H9 (cell line): Measurements from ENCODE around the gene TMEM217. TPM values are rescaled to one million over a fixed set of nuclear protein-coding genes. Genes with fewer than 3 reads are reported as not detected.

Experiments
- DNase-seq: peaks from one replicate; pipeline ENCODE4 v3.0.0-alpha.2; 2017
- H2AFZ ChIP-seq: one replicate; pipeline ENCODE4 v1.6.1; 2013; ENCODE audit warnings: mild to moderate bottlenecking, low read length, control low read depth, moderate library complexity
- H2AK5ac ChIP-seq: 2 replicates; pipeline ENCODE4 v1.6.1; 2013; ENCODE audit warnings: low read length, control low read depth, mixed read lengths; ENCODE audit not compliant: insufficient read length
- H2BK120ac ChIP-seq: one replicate; pipeline ENCODE4 v1.6.1; 2013; ENCODE audit warnings: low read depth, mild to moderate bottlenecking, low read length, control low read depth, inconsistent platforms; ENCODE audit not compliant: poor library complexity, severe bottlenecking
- H2BK12ac ChIP-seq: 2 replicates; pipeline ENCODE4 v1.6.1; 2013; ENCODE audit warnings: low read length, control low read depth, mixed read lengths, low read depth; ENCODE audit not compliant: insufficient read length
- H2BK15ac ChIP-seq: 2 replicates; pipeline ENCODE4 v1.6.1; 2013; ENCODE audit warnings: low read depth, low read length, control low read depth
- H2BK20ac ChIP-seq: one replicate; pipeline ENCODE4 v1.6.1; 2013; ENCODE audit warnings: low read depth, mild to moderate bottlenecking, low read length, control low read depth, inconsistent platforms; ENCODE audit not compliant: poor library complexity, severe bottlenecking
- H2BK5ac ChIP-seq: 2 replicates; pipeline ENCODE4 v1.6.1; 2013; ENCODE audit warnings: low read length, control low read depth, mixed read lengths; ENCODE audit not compliant: insufficient read length
- H3K14ac ChIP-seq: 2 replicates; pipeline ENCODE4 v1.6.1; 2013; ENCODE audit warnings: low read length, control low read depth; ENCODE audit not compliant: insufficient read depth
- H3K18ac ChIP-seq: 2 replicates; pipeline ENCODE4 v1.6.1; 2013; ENCODE audit warnings: low read depth, mild to moderate bottlenecking, mixed read lengths, low read length, control low read depth; ENCODE audit not compliant: insufficient read length
- H3K23ac ChIP-seq: 2 replicates; pipeline ENCODE4 v1.6.1; 2013; ENCODE audit warnings: low read length, control low read depth, mixed read lengths, low read depth; ENCODE audit not compliant: insufficient read length
- H3K23me2 ChIP-seq: 2 replicates; pipeline ENCODE4 v1.6.1; 2013; ENCODE audit warnings: low read depth, mild to moderate bottlenecking, mixed read lengths, low read length, control low read depth; ENCODE audit not compliant: insufficient read length, poor library complexity, severe bottlenecking
- H3K27ac ChIP-seq: 2 replicates; pipeline ENCODE4 v1.5.1; 2013; ENCODE audit warnings: low read length, control low read depth, mixed read lengths, low read depth; ENCODE audit not compliant: insufficient read length
- H3K27me3 ChIP-seq: 2 replicates; pipeline ENCODE4 v1.6.1; 2013; ENCODE audit warnings: low read length, control low read depth, inconsistent platforms; ENCODE audit not compliant: insufficient read depth
- H3K4ac ChIP-seq: 2 replicates; pipeline ENCODE4 v1.6.1; 2013; ENCODE audit warnings: low read depth, mild to moderate bottlenecking, control low read depth, inconsistent platforms, low read length, moderate library complexity
- H3K4me1 ChIP-seq: 2 replicates; pipeline ENCODE4 v1.6.1; 2013; ENCODE audit warnings: low read length, control low read depth, inconsistent platforms; ENCODE audit not compliant: insufficient read depth
- H3K4me2 ChIP-seq: 2 replicates; pipeline ENCODE4 v1.6.1; 2013; ENCODE audit warnings: low read length, control low read depth, mixed read lengths; ENCODE audit not compliant: insufficient read length, insufficient read depth
- H3K56ac ChIP-seq: 2 replicates; pipeline ENCODE4 v1.6.1; 2013; ENCODE audit warnings: low read depth, mild to moderate bottlenecking, mixed read lengths, low read length, control low read depth; ENCODE audit not compliant: insufficient read length
- H3K79me1 ChIP-seq: 2 replicates; pipeline ENCODE4 v1.6.1; 2013; ENCODE audit warnings: low read depth, mild to moderate bottlenecking, moderate library complexity, low read length, control low read depth, inconsistent platforms; ENCODE audit not compliant: insufficient read depth, poor library complexity, severe bottlenecking
- H3K79me2 ChIP-seq: 2 replicates; pipeline ENCODE4 v1.6.1; 2013; ENCODE audit warnings: low read length, control low read depth, inconsistent platforms; ENCODE audit not compliant: insufficient read depth
- H3K9ac ChIP-seq: 2 replicates; pipeline ENCODE4 v1.6.1; 2013; ENCODE audit warnings: low read length, control low read depth, mixed read lengths; ENCODE audit not compliant: insufficient read length; ENCODE audit errors: extremely low read depth
- H3K9me3 ChIP-seq: one replicate; pipeline ENCODE4 v1.6.1; 2013; ENCODE audit warnings: low read depth, low read length, inconsistent platforms; ENCODE audit not compliant: control insufficient read depth
- H3T11ph ChIP-seq: one replicate; pipeline ENCODE4 v1.6.1; 2013; ENCODE audit warnings: mild to moderate bottlenecking, low read length, control low read depth, inconsistent platforms
- H4K20me1 ChIP-seq: one replicate; pipeline ENCODE4 v1.6.1; 2013; ENCODE audit not compliant: control insufficient read depth, insufficient read length, insufficient read depth
- H4K5ac ChIP-seq: 2 replicates; pipeline ENCODE4 v1.6.1; 2013; ENCODE audit warnings: low read depth, mild to moderate bottlenecking, mixed read lengths, low read length, control low read depth; ENCODE audit not compliant: insufficient read length
- H4K8ac ChIP-seq: replicated peaks from 2 replicates; pipeline ENCODE4 v1.6.1; 2013; ENCODE audit warnings: low read length, control low read depth, mixed read lengths, low read depth; ENCODE audit not compliant: insufficient read length
- H4K91ac ChIP-seq: 2 replicates; pipeline ENCODE4 v1.6.1; 2013; ENCODE audit warnings: low read depth, mild to moderate bottlenecking, moderate library complexity, mixed read lengths, low read length, control low read depth; ENCODE audit not compliant: insufficient read length
- H3K27ac Mint-ChIP-seq, 3 experiments: 2 replicates in 2 of 3; 3 replicates in 1 of 3; pipeline ENCODE4 v1.8.0; 2020 to 2021; ENCODE audit warnings: mixed read lengths in 3 of 3, mild to moderate bottlenecking in 1 of 3, moderate library complexity in 1 of 3
- H3K27me3 Mint-ChIP-seq: 2 replicates; pipeline ENCODE4 v1.8.0; 2021; ENCODE audit warnings: low read depth, mild to moderate bottlenecking, moderate library complexity, mixed read lengths
- H3K36me3 Mint-ChIP-seq, 3 experiments: 2 replicates in 2 of 3; 3 replicates in 1 of 3; pipeline ENCODE4 v1.8.0; 2020 to 2021; ENCODE audit warnings: low read depth in 3 of 3, mixed read lengths in 3 of 3; ENCODE audit not compliant: insufficient read depth in 1 of 3
- H3K4me1 Mint-ChIP-seq, 2 experiments: 2 replicates each; pipeline ENCODE4 v1.8.0; 2020; ENCODE audit warnings: mixed read lengths in 2 of 2
- H3K4me3 Mint-ChIP-seq, 2 experiments: 2 replicates in 1 of 2; 3 replicates in 1 of 2; pipeline ENCODE4 v1.8.0; 2020 to 2021; ENCODE audit warnings: mild to moderate bottlenecking in 2 of 2, mixed read lengths in 2 of 2, moderate library complexity in 1 of 2
- H3K9me3 Mint-ChIP-seq, 2 experiments: 2 replicates in 1 of 2; 3 replicates in 1 of 2; pipeline ENCODE4 v1.8.0; 2020; ENCODE audit warnings: mild to moderate bottlenecking in 2 of 2, mixed read lengths in 2 of 2, moderate library complexity in 1 of 2
- WGBS: extraction: QIAGEN DNeasy Blood & Tissue Kit; methylation state at CpG from one replicate; pipeline ENCODE4 v1.1.7; 2013; ENCODE audit warnings: missing lambda C conversion rate, low lambda C conversion rate, mixed read lengths; ENCODE audit not compliant: insufficient read length; ENCODE audit errors: extremely low coverage; 5-methylcytosine and 5-hydroxymethylcytosine counted together
- total RNA-seq: library from RNA; stranded (reverse); gene quantifications from 2 replicates; pipeline ENCODE4 v1.2.1, GENCODE V29; 2021
- TF ChIP-seq, protein P1 (sequence below): fragments of 200-600 bp; sonication (generic); conservative IDR thresholded peaks from 3 replicates; pipeline ENCODE4 v1.8.0; 2021; ENCODE audit warnings: antibody characterized with exemption, mild to moderate bottlenecking

The TMEM217 gene
- total RNA-seq, 1 experiment from 2014 or later = 1.1 TPM

DNA sequence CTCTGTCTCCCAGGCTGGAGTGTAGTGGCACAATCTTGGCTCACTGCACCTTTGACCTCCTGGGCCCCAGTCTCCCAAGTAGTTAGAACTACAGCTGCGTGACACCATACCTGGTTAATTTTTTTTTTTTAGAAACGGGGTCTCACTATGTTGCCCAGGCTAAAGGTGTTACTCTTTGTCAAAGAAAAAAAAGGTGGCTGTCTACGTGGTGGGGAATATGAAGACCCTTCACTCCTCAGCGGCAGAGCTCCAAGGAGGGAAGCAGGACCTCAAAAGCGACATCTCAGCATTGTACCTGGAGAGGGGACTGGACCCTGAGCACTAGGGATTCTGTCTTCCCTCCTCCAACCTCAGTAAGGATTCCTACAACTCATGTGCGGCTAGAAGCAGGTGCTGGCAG lies 16.8 kb downstream of the TMEM217 start:
- TF ChIP-seq, protein P1, sequence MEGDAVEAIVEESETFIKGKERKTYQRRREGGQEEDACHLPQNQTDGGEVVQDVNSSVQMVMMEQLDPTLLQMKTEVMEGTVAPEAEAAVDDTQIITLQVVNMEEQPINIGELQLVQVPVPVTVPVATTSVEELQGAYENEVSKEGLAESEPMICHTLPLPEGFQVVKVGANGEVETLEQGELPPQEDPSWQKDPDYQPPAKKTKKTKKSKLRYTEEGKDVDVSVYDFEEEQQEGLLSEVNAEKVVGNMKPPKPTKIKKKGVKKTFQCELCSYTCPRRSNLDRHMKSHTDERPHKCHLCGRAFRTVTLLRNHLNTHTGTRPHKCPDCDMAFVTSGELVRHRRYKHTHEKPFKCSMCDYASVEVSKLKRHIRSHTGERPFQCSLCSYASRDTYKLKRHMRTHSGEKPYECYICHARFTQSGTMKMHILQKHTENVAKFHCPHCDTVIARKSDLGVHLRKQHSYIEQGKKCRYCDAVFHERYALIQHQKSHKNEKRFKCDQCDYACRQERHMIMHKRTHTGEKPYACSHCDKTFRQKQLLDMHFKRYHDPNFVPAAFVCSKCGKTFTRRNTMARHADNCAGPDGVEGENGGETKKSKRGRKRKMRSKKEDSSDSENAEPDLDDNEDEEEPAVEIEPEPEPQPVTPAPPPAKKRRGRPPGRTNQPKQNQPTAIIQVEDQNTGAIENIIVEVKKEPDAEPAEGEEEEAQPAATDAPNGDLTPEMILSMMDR = no peak
- Mint-ChIP-seq H3K27me3 (no peaks in the 10 kb centered on the region; the same call in 1 of the 2 replicates), H3K36me3 (no peaks in the 10 kb centered on the region), H3K4me3 (no peak overlapping the region), H3K27ac (no peak overlapping the region), H3K4me1 (peaks cover 3 to 8% of the 10 kb centered on the region in 2 experiments; a peak in 3 of 4 replicates), H3K9me3 (no peaks in the 10 kb centered on the region)
- H3K9ac ChIP-seq = no peak overlapping the region
- no peaks in the 10 kb centered on the region for H4K20me1 ChIP-seq
- H3T11ph ChIP-seq = no peak overlapping the region
- no peak overlapping the region for H2BK20ac ChIP-seq
- no peak overlapping the region for H2BK15ac ChIP-seq
- no peak overlapping the region for H4K5ac ChIP-seq
- no peaks in the 10 kb centered on the region for H3K23me2 ChIP-seq
- H2AK5ac ChIP-seq = no peak overlapping the region
- no peak overlapping the region for H3K56ac ChIP-seq
- no peak overlapping the region for H2BK120ac ChIP-seq
- DNase-seq = no peak
- no peak overlapping the region for H3K27ac ChIP-seq
- no peak overlapping the region for H4K91ac ChIP-seq
- H2AFZ ChIP-seq = no peak overlapping the region
- H4K8ac ChIP-seq = no peak overlapping the region
- no peak overlapping the region for H3K18ac ChIP-seq
- peaks cover 2% of the 10 kb centered on the region; the same call in 1 of the 2 replicates for H3K27me3 ChIP-seq
- no peaks in the 10 kb centered on the region for H3K9me3 ChIP-seq
- H3K4me1 ChIP-seq = no peaks in the 10 kb centered on the region
- WGBS = no CpG with 5 or more reads among the region's 6 CpGs
- H3K14ac ChIP-seq = no peak overlapping the region
- no peak overlapping the region for H3K23ac ChIP-seq
- H3K79me1 ChIP-seq = no peaks in the 10 kb centered on the region
- no peak overlapping the region for H3K4me2 ChIP-seq
- no peak overlapping the region for H3K4ac ChIP-seq
- no peak overlapping the region for H2BK12ac ChIP-seq
- H2BK5ac ChIP-seq = no peak overlapping the region
- H3K79me2 ChIP-seq = no peaks in the 10 kb centered on the region
